Esophagus muscularis mucosa (tissue), 3 donors: Measurements from ENCODE around the gene CAST.

ENCODE experiments used
- POLR2A ChIP-seq: fragments of 450-650 bp; IDR thresholded peaks from one replicate; pipeline ENCODE4 v1.6.1; 2017; ENCODE audit warnings: antibody characterized with exemption, moderate library complexity, mild to moderate bottlenecking, low read depth
- POLR2AphosphoS5 ChIP-seq, 2 donors: sonication (generic); formaldehyde crosslinking; IDR thresholded peaks; one replicate each; pipeline ENCODE4 v1.6.1; 2017; ENCODE audit warnings: antibody characterized with exemption in 2 of 2
- TF ChIP-seq, protein P1 (sequence below), 3 experiments: fragments of 200-600 bp in 2 of 3; fragments of 450-650 bp in 1 of 3; sonication (generic) in 2 of 3; IDR thresholded peaks; one replicate each; pipeline ENCODE4 v1.5.1; 2017 to 2019; ENCODE audit warnings: antibody characterized with exemption in 3 of 3, mild to moderate bottlenecking in 2 of 3, moderate library complexity in 1 of 3

DNA sequence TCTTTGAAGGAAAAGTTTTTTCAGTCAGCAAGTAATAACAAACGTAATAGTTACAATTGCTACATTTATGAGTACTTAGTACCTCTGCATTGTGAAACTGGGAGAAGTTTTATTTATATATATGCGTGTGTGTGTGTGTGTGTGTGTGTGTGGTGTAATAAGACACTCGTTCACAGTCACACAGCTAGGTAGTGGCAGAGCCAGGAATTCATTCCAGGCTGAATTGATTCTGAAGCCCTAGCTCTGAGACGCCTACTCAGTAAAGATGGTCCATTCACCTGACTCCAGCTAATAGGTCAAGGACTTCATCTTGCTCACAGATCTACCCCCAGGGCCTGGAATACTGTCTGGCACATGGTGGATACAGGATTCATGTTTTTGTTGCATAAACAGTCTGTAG lies 13.6 kb upstream of the CAST start:
- TF ChIP-seq POLR2A = no peak
- no peak for TF ChIP-seq POLR2AphosphoS5 (IDR thresholded peaks at IDR 0.05)
- TF ChIP-seq, protein P1, sequence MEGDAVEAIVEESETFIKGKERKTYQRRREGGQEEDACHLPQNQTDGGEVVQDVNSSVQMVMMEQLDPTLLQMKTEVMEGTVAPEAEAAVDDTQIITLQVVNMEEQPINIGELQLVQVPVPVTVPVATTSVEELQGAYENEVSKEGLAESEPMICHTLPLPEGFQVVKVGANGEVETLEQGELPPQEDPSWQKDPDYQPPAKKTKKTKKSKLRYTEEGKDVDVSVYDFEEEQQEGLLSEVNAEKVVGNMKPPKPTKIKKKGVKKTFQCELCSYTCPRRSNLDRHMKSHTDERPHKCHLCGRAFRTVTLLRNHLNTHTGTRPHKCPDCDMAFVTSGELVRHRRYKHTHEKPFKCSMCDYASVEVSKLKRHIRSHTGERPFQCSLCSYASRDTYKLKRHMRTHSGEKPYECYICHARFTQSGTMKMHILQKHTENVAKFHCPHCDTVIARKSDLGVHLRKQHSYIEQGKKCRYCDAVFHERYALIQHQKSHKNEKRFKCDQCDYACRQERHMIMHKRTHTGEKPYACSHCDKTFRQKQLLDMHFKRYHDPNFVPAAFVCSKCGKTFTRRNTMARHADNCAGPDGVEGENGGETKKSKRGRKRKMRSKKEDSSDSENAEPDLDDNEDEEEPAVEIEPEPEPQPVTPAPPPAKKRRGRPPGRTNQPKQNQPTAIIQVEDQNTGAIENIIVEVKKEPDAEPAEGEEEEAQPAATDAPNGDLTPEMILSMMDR (IDR thresholded peaks at IDR 0.05) = no peak
